ENCODE results near the gene FBLL1. TPM values are rescaled to one million over a fixed set of nuclear protein-coding genes. Genes with fewer than 3 reads are reported as not detected.

FBLL1 gene
- total RNA-seq, 1 experiment from 2014 or later, result 0.45 TPM

- ChIA-PET POLR2A (ENCODE audit: low non-redundant PET) (no interaction called here), CTCF (no interaction called here)
- no peaks in the 10 kb centered on the region for H3K27me3 ChIP-seq (replicated peaks; ENCODE audit: insufficient read depth, low read depth, low read length, poor library complexity)
- H3K4me3 ChIP-seq (ENCODE audit: low read depth, low read length, poor library complexity, severe bottlenecking), result no peak overlapping the region
- no peaks in the 10 kb centered on the region for H3K9me3 ChIP-seq (ENCODE audit: low read depth, low read length, poor library complexity, severe bottlenecking)
- no peak overlapping the region for H3K27ac ChIP-seq (ENCODE audit: low read depth, low read length, poor library complexity, severe bottlenecking)
- H3K4me1 ChIP-seq (ENCODE audit: insufficient read depth, low read length, poor library complexity, severe bottlenecking), result no peaks in the 10 kb centered on the region
- DNase-seq (ENCODE audit: low spot score), result no peak
- BruUV-seq (replicated peaks), result no TSS peak
- intact Hi-C loops (cut with micrococcal nuclease; ENCODE audit: unreplicated experiment), result no loop called here
- TF ChIP-seq EZH2 (IDR thresholded peaks at IDR 0.05; ENCODE audit: borderline replicate concordance, low read depth, low read length, poor library complexity, severe bottlenecking) (no peak), CTCF (conservative IDR thresholded peaks at IDR 0.05; ENCODE audit: low read depth, low read length) (no peak)
- peaks cover 81% of the 10 kb centered on the region for H3K36me3 ChIP-seq (ENCODE audit: insufficient read depth, low read length, poor library complexity, severe bottlenecking)
Observed at GRCh38 chr5:168494057-168494555, 35.0 kb upstream of the FBLL1 start.

GRCh38 chr5:168502563-168503237, 26.4 kb upstream of the FBLL1 start:
- POLR2A ChIA-PET (ENCODE audit: low non-redundant PET), result no interaction called here
- H3K27me3 ChIP-seq (replicated peaks; ENCODE audit: insufficient read depth, low read depth, low read length, poor library complexity), result no peaks in the 10 kb centered on the region
- H3K4me1 ChIP-seq (ENCODE audit: insufficient read depth, low read length, poor library complexity, severe bottlenecking), result no peaks in the 10 kb centered on the region
- H3K36me3 ChIP-seq (ENCODE audit: insufficient read depth, low read length, poor library complexity, severe bottlenecking), result peaks cover 36% of the 10 kb centered on the region
- TF ChIP-seq CTCF (conservative IDR thresholded peaks at IDR 0.05; ENCODE audit: low read depth, low read length) (no peak), EZH2 (IDR thresholded peaks at IDR 0.05; ENCODE audit: borderline replicate concordance, low read depth, low read length, poor library complexity, severe bottlenecking) (no peak)
- CTCF ChIA-PET, result no interaction called here
- no peak for DNase-seq (ENCODE audit: low spot score)
- H3K27ac ChIP-seq (ENCODE audit: low read depth, low read length, poor library complexity, severe bottlenecking), result no peak overlapping the region
- H3K9me3 ChIP-seq (ENCODE audit: low read depth, low read length, poor library complexity, severe bottlenecking), result no peaks in the 10 kb centered on the region
- intact Hi-C loops (cut with micrococcal nuclease; ENCODE audit: unreplicated experiment), result loop anchor here (5.0 kb wide), 1 partner anchor 75 kb away; the partner anchor contains the start of gene PANK3
- no peak overlapping the region for H3K4me3 ChIP-seq (ENCODE audit: low read depth, low read length, poor library complexity, severe bottlenecking)
- BruUV-seq (replicated peaks), result no TSS peak

GRCh38 chr5:168513861-168514428, 15.2 kb upstream of the FBLL1 start:
- ChIA-PET POLR2A (ENCODE audit: low non-redundant PET) (no interaction called here), CTCF (no interaction called here)
- Histone ChIP-seq H3K4me3 (ENCODE audit: low read depth, low read length, poor library complexity, severe bottlenecking) (no peak overlapping the region), H3K9me3 (ENCODE audit: low read depth, low read length, poor library complexity, severe bottlenecking) (peaks cover 14% of the 10 kb centered on the region), H3K27ac (ENCODE audit: low read depth, low read length, poor library complexity, severe bottlenecking) (no peak overlapping the region), H3K4me1 (ENCODE audit: insufficient read depth, low read length, poor library complexity, severe bottlenecking) (no peaks in the 10 kb centered on the region), H3K36me3 (ENCODE audit: insufficient read depth, low read length, poor library complexity, severe bottlenecking) (peaks cover 82% of the 10 kb centered on the region), H3K27me3 (replicated peaks; ENCODE audit: insufficient read depth, low read depth, low read length, poor library complexity) (no peaks in the 10 kb centered on the region)
- intact Hi-C loops (cut with micrococcal nuclease; ENCODE audit: unreplicated experiment), result no loop called here
- no TSS peak for BruUV-seq (replicated peaks)
- TF ChIP-seq EZH2 (IDR thresholded peaks at IDR 0.05; ENCODE audit: borderline replicate concordance, low read depth, low read length, poor library complexity, severe bottlenecking), result no peak
- TF ChIP-seq CTCF (conservative IDR thresholded peaks at IDR 0.05; ENCODE audit: low read depth, low read length), result no peak
- no peak for DNase-seq (ENCODE audit: low spot score)

Data from A673 (cell line).